Measurements from ENCODE around the gene TNFRSF14. TPM values are rescaled to one million over a fixed set of nuclear protein-coding genes. Genes with fewer than 3 reads are reported as not detected.
"Not testable (repeated sequence)": the region's sequence is repeated elsewhere in the genome, so short reads cannot be mapped to it uniquely, and the experiment has no call there.

TNFRSF14 gene
- total and polyA plus RNA-seq, 2 experiments from 2014 or later = not detected

DNA sequence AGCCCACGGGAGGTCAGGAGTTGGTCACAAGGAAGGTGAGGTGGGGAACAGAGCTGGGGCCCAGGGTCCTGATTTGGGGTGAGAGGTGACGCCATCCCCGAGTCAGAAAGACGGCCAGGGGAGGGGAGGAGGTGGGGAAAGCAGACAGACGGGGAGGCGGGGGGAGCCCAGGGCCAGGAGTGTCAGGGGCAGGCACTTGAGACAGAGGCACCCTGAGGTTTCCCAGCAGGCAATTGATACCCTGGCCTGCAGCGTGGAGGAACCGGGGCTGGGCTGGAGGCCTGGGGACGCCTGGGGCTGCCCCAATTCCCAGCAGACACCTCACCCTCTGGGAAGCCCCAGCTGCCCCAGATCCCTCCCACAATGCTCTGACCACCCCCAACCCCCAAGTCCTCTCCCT, 3.1 kb upstream of the TNFRSF14 start:
- not testable (repeated sequence) for H3K36me3 Mint-ChIP-seq (ENCODE audit: low read depth); H3F3A ChIP-seq (replicated peaks; ENCODE audit: low read depth); H3K79me2 ChIP-seq (replicated peaks; ENCODE audit: insufficient read depth); H3K9me3 Mint-ChIP-seq; H3K4me3 ChIP-seq; H3K4me3 Mint-ChIP-seq; DNase-seq (ENCODE audit: low spot score); H3K27me3 Mint-ChIP-seq (ENCODE audit: insufficient read depth, low read depth, poor library complexity); ATAC-seq; H3K4me1 Mint-ChIP-seq; H3K4me1 ChIP-seq (ENCODE audit: insufficient read depth); H3K9me2 ChIP-seq (ENCODE audit: insufficient read depth); H3K27ac Mint-ChIP-seq; H3K27ac ChIP-seq (ENCODE audit: low read depth); H2AFZ ChIP-seq; H3K36me3 ChIP-seq (ENCODE audit: insufficient read depth); H3K4me2 ChIP-seq; H4K20me1 ChIP-seq (replicated peaks; ENCODE audit: insufficient read depth); H3K27me3 ChIP-seq (ENCODE audit: insufficient read depth)

DNA sequence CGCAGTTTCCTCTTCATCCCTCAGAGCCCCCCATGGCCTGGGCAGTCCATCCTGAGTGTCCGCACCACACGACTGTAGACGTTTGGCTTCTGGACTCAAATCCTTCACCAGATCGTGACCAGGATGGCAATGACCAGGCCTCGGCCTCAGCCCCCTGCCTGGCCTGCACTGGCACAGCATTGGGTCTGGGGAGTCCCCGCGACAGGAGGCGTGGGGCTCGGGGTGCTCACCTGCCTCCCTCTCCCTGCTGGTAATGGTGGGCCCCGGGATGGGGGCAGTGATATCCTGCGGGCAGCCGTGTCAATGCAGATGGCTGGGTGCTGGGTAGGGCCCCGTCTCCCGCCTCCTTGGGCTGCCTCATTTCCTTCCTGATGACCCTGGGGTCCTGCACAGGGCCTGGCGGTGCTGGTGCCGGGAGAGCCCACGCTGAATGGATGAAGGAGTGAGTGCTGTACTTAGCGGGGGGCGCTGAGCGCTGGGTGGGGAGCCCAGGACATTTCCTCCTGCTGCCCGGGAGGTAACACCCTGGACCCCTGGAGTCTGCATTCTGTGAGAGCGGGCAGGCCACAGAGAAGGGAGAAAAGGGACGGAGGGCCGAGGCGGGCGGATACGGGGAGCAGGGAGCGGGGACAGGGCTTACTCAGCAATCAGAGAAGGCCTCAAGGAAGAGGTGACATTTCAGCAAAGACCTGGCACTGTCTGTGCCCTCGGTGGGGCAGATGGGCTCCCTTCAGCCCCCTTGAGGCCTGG, 2.1 kb upstream of the TNFRSF14 start:
- TF ChIP-seq POLR2AphosphoS5 (IDR thresholded peaks at IDR 0.05; ENCODE audit: low read depth) (no peak), REST (IDR thresholded peaks at IDR 0.05; ENCODE audit: unreplicated experiment) (no peak), EZH2 (IDR thresholded peaks at IDR 0.05; ENCODE audit: low read depth, unreplicated experiment) (no peak), ZNF331 (CRISPR knock-in tag; IDR thresholded peaks at IDR 0.05; ENCODE audit: low read depth) (no peak), NANOG (IDR thresholded peaks at IDR 0.05; ENCODE audit: borderline replicate concordance) (no peak), EZH2phosphoT487 (IDR thresholded peaks at IDR 0.05; ENCODE audit: unreplicated experiment) (no peak), JUNB (IDR thresholded peaks at IDR 0.05; ENCODE audit: unreplicated experiment) (no peak), ZNF114 (CRISPR knock-in tag; IDR thresholded peaks at IDR 0.05) (no peak)
- TF ChIP-seq, protein P1, sequence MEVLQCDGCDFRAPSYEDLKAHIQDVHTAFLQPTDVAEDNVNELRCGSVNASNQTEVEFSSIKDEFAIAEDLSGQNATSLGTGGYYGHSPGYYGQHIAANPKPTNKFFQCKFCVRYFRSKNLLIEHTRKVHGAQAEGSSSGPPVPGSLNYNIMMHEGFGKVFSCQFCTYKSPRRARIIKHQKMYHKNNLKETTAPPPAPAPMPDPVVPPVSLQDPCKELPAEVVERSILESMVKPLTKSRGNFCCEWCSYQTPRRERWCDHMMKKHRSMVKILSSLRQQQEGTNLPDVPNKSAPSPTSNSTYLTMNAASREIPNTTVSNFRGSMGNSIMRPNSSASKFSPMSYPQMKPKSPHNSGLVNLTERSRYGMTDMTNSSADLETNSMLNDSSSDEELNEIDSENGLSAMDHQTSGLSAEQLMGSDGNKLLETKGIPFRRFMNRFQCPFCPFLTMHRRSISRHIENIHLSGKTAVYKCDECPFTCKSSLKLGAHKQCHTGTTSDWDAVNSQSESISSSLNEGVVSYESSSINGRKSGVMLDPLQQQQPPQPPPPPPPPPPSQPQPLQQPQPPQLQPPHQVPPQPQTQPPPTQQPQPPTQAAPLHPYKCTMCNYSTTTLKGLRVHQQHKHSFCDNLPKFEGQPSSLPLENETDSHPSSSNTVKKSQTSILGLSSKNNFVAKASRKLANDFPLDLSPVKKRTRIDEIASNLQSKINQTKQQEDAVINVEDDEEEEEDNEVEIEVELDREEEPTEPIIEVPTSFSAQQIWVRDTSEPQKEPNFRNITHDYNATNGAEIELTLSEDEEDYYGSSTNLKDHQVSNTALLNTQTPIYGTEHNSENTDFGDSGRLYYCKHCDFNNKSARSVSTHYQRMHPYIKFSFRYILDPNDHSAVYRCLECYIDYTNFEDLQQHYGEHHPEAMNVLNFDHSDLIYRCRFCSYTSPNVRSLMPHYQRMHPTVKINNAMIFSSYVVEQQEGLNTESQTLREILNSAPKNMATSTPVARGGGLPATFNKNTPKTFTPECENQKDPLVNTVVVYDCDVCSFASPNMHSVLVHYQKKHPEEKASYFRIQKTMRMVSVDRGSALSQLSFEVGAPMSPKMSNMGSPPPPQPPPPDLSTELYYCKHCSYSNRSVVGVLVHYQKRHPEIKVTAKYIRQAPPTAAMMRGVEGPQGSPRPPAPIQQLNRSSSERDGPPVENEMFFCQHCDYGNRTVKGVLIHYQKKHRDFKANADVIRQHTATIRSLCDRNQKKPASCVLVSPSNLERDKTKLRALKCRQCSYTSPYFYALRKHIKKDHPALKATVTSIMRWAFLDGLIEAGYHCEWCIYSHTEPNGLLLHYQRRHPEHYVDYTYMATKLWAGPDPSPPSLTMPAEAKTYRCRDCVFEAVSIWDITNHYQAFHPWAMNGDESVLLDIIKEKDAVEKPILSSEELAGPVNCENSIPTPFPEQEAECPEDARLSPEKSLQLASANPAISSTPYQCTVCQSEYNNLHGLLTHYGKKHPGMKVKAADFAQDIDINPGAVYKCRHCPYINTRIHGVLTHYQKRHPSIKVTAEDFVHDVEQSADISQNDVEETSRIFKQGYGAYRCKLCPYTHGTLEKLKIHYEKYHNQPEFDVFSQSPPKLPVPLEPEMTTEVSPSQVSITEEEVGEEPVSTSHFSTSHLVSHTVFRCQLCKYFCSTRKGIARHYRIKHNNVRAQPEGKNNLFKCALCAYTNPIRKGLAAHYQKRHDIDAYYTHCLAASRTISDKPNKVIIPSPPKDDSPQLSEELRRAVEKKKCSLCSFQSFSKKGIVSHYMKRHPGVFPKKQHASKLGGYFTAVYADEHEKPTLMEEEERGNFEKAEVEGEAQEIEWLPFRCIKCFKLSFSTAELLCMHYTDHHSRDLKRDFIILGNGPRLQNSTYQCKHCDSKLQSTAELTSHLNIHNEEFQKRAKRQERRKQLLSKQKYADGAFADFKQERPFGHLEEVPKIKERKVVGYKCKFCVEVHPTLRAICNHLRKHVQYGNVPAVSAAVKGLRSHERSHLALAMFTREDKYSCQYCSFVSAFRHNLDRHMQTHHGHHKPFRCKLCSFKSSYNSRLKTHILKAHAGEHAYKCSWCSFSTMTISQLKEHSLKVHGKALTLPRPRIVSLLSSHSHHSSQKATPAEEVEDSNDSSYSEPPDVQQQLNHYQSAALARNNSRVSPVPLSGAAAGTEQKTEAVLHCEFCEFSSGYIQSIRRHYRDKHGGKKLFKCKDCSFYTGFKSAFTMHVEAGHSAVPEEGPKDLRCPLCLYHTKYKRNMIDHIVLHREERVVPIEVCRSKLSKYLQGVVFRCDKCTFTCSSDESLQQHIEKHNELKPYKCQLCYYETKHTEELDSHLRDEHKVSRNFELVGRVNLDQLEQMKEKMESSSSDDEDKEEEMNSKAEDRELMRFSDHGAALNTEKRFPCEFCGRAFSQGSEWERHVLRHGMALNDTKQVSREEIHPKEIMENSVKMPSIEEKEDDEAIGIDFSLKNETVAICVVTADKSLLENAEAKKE (CRISPR knock-in tag; IDR thresholded peaks at IDR 0.05) = no peak
- TF ChIP-seq, protein P2, sequence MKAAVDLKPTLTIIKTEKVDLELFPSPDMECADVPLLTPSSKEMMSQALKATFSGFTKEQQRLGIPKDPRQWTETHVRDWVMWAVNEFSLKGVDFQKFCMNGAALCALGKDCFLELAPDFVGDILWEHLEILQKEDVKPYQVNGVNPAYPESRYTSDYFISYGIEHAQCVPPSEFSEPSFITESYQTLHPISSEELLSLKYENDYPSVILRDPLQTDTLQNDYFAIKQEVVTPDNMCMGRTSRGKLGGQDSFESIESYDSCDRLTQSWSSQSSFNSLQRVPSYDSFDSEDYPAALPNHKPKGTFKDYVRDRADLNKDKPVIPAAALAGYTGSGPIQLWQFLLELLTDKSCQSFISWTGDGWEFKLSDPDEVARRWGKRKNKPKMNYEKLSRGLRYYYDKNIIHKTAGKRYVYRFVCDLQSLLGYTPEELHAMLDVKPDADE (IDR thresholded peaks at IDR 0.05) = no peak
- H3K79me2 ChIP-seq (replicated peaks; ENCODE audit: insufficient read depth) = no peaks in the 10 kb centered on the region
- no peak overlapping the region for H3K4me3 ChIP-seq
- Mint-ChIP-seq H3K9me3 (no peaks in the 10 kb centered on the region), H3K27me3 (ENCODE audit: insufficient read depth, low read depth, poor library complexity) (peaks cover 2% of the 10 kb centered on the region), H3K4me3 (no peak overlapping the region), H3K36me3 (ENCODE audit: low read depth) (no peaks in the 10 kb centered on the region), H3K4me1 (peaks cover 7% of the 10 kb centered on the region; the same call in 2 of the 3 replicates), H3K27ac (no peak overlapping the region)
- H3K4me1 ChIP-seq (ENCODE audit: insufficient read depth) = no peaks in the 10 kb centered on the region
- no peak overlapping the region for H3K4me2 ChIP-seq
- DNase-seq (ENCODE audit: low spot score) = no peak
- no peaks in the 10 kb centered on the region for H3F3A ChIP-seq (replicated peaks; ENCODE audit: low read depth)
- no peaks in the 10 kb centered on the region for H3K36me3 ChIP-seq (ENCODE audit: insufficient read depth)
- H2AFZ ChIP-seq = no peak overlapping the region
- no peak overlapping the region for H3K27ac ChIP-seq (ENCODE audit: low read depth)
- no peaks in the 10 kb centered on the region for H3K27me3 ChIP-seq (ENCODE audit: insufficient read depth)
- ATAC-seq = no peak
- no peaks in the 10 kb centered on the region for H3K9me2 ChIP-seq (ENCODE audit: insufficient read depth)
- no peaks in the 10 kb centered on the region for H4K20me1 ChIP-seq (replicated peaks; ENCODE audit: insufficient read depth)
